Stimulated activated CD8-positive, alpha-beta memory T cell treated with anti-CD3 and anti-CD28 coated beads, Interleukin-15, amount 100 ng/mL, for 4 hours (primary cell): ENCODE measurements around the gene TCP11X1.
"Not testable (repeated sequence)": the region's sequence is repeated elsewhere in the genome, so short reads cannot be mapped to it uniquely, and the experiment has no call there.

Experiments used
- DNase-seq, 2 donors: peaks; one replicate each; pipeline ENCODE4 v3.0.0-alpha.2; 2020; ENCODE audit warnings: low read depth in 2 of 2

The TCP11X1 gene

GRCh38 chrX:102214986-102215385, at the start of gene TCP11X1:
Gene TCP11X1 (plus strand): TSS chrX:102215301.
- not testable (repeated sequence) for DNase-seq

- no peak for DNase-seq
Observed at GRCh38 chrX:102185967-102186720, 29.0 kb upstream of the TCP11X1 start.

- not testable (repeated sequence) for DNase-seq
Observed at GRCh38 chrX:102207940-102208339, 7.2 kb upstream of the TCP11X1 start.

GRCh38 chrX:102216497-102216896, 1.4 kb downstream of the TCP11X1 start:
- DNase-seq = not testable (repeated sequence)

GRCh38 chrX:102235678-102236077, 20.6 kb downstream of the TCP11X1 start:
- not testable (repeated sequence) for DNase-seq

- not testable (repeated sequence) for DNase-seq
Observed at GRCh38 chrX:102240265-102240664, 25.2 kb downstream of the TCP11X1 start.

GRCh38 chrX:102246893-102247292, 31.8 kb downstream of the TCP11X1 start, which contains the start of gene NXF2:
Gene NXF2 (plus strand): TSS chrX:102247167. CDS start chrX:102307079, 59,912 bp downstream.
- DNase-seq = not testable (repeated sequence)

- DNase-seq = not testable (repeated sequence)
Observed at GRCh38 chrX:102272231-102272630, 57.1 kb downstream of the TCP11X1 start.
